Stimulated activated CD4-positive, alpha-beta T cell treated with anti-CD3 and anti-CD28 coated beads, Interleukin-4, amount 100 ng/mL, for 1 hour (primary cell): ENCODE measurements around the gene FOXA2.

ENCODE experiments used
- DNase-seq: peaks from one replicate; pipeline ENCODE4 v3.0.0-alpha.2; 2020

FOXA2 gene

DNA sequence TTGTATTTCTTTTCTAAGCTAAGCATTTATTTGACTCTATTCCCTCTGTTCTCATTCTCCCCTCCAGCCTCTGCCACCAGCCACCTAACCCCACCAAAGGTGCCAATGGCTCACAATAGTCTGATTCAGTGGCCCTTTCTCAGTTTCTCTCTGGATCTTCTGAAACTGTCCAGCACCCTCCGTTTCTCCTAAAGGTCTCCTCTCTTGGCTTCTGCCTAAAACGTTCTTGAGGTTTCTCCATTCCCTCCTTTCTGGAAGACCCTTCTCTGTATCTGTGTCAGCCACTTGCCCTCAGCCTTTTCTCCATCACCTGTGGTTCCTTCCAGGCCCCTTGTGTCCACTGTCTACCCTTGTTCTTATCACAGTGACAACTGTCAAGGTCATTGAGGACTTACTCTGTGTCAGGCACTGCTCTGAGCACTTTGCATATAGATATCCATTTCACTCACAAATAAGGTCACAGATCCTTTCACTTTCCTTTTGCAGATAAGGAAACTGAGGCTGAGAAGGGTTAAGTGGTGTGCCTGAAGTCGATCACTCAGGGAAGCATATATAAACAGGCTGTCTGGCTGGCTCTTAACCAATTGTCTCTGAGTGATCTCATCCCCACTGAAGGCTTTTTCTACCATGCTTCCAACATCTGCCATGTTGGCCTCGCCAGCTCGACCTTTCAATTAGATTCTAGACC is 48.1 kb downstream of the FOXA2 start:
- no peak for DNase-seq

- DNase-seq: no peak
Observed at GRCh38 chr20:22535483-22535882, 48.9 kb downstream of the FOXA2 start.

GRCh38 chr20:22533823-22534751 is 50.3 kb downstream of the FOXA2 start:
- DNase-seq: no peak

DNA sequence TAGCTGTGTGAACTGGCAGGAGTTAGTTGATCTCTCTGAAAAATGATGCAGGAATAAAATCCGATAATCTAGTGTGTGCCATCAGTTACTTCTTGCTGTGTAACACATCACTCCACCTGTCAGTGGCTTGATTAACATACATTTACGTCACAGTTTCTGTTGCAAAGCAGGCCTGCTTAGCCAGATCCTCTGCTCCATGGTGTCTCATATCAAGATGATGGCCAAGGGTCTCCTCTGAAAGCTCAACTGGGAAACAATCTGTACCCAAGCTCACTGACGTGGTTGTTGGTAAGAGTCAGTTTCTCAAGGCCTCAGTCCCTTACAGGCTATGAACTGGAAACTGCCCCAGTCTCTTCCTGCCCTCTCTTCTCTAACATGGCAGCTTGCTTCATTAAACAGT is 51.8 kb downstream of the FOXA2 start:
- DNase-seq: no peak

GRCh38 chr20:22531756-22532155 is 52.6 kb downstream of the FOXA2 start:
- DNase-seq: no peak

DNA sequence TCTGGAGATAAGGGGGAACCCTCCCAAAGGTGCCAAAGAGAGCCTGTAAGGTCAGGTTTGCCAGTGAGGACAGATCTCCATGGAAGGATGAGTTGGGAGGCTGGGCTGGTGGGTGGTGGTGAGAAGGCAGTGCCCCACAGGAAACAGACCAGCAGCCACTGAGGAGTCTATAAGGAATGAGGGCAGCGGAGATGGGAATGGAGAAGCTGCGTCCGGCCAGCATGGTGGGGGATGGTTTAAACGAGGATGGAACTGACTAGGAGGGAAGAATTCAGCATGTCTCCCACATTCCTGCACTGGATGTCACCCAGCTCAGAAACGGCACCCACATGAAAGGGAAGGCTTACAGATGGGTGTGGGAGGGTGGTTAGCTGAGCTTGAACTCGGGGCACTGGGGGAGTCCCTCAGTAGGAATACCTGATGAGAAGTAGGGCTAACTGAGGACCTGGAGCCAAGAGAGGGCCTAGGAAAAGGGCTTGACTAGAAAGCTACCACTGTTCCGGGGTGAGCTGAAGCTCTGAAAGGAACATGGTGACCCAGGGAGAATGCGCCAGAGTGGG is 53.2 kb downstream of the FOXA2 start:
- no peak for DNase-seq
